Neuronal stem cell (in vitro differentiated cells): ENCODE measurements around the gene LIG4.

Experiments used
- DNase-seq: peaks from one replicate; pipeline ENCODE4 v3.0.0-alpha.2; 2013; ENCODE audit warnings: low spot score
- H2AFZ ChIP-seq: one replicate; pipeline ENCODE4 v1.6.1; 2013; ENCODE audit warnings: mild to moderate bottlenecking, low read length, inconsistent platforms
- H2AK5ac ChIP-seq: 2 replicates; pipeline ENCODE4 v1.6.1; 2013; ENCODE audit warnings: low read depth, mild to moderate bottlenecking, inconsistent platforms, low read length, moderate library complexity, mixed read lengths
- H2BK120ac ChIP-seq: 2 replicates; pipeline ENCODE4 v1.6.1; 2013; ENCODE audit warnings: low read depth, mild to moderate bottlenecking, inconsistent platforms, low read length, moderate library complexity, mixed read lengths
- H2BK12ac ChIP-seq: one replicate; pipeline ENCODE4 v1.6.1; 2013; ENCODE audit warnings: low read length, inconsistent platforms
- H2BK15ac ChIP-seq: 2 replicates; pipeline ENCODE4 v1.6.1; 2013; ENCODE audit warnings: mild to moderate bottlenecking, low read length, inconsistent platforms, mixed read lengths
- H2BK5ac ChIP-seq: one replicate; pipeline ENCODE4 v1.6.1; 2013; ENCODE audit warnings: inconsistent platforms, mild to moderate bottlenecking, low read length, moderate library complexity
- H3K14ac ChIP-seq: one replicate; pipeline ENCODE4 v1.6.1; 2013; ENCODE audit warnings: low read length, inconsistent platforms
- H3K18ac ChIP-seq: 2 replicates; pipeline ENCODE4 v1.6.1; 2013; ENCODE audit warnings: low read length, inconsistent platforms
- H3K23ac ChIP-seq: 2 replicates; pipeline ENCODE4 v1.6.1; 2013; ENCODE audit warnings: low read depth, mild to moderate bottlenecking, mixed read lengths, low read length, inconsistent platforms; ENCODE audit not compliant: poor library complexity
- H3K27ac ChIP-seq: replicated peaks from 3 replicates; pipeline ENCODE4 v1.5.1; 2013; ENCODE audit warnings: low read length, inconsistent platforms
- H3K27me3 ChIP-seq, 3 experiments: 2 replicates each; pipeline ENCODE4 v1.6.1; 2013; ENCODE audit warnings: low read length in 3 of 3, mild to moderate bottlenecking in 2 of 3, inconsistent platforms in 1 of 3, low read depth in 1 of 3, mixed read lengths in 1 of 3, moderate library complexity in 1 of 3; ENCODE audit not compliant: control insufficient read depth in 3 of 3, insufficient read depth in 3 of 3
- H3K36me3 ChIP-seq, 2 donors: replicated peaks in 1 of 2; 2 replicates each; pipeline ENCODE4 v1.6.1; 2013; ENCODE audit warnings: low read length in 2 of 2; ENCODE audit not compliant: control insufficient read depth in 2 of 2, insufficient read depth in 2 of 2
- H3K4ac ChIP-seq: 2 replicates; pipeline ENCODE4 v1.6.1; 2013; ENCODE audit warnings: inconsistent platforms, mild to moderate bottlenecking, low read length, moderate library complexity
- H3K4me1 ChIP-seq, 2 donors: 1 replicate in 1 of 2; 2 replicates in 1 of 2; pipeline ENCODE4 v1.6.1; 2013; ENCODE audit warnings: low read length in 2 of 2, low read depth in 1 of 2; ENCODE audit not compliant: control insufficient read depth in 2 of 2, insufficient read depth in 1 of 2
- H3K4me2 ChIP-seq: one replicate; pipeline ENCODE4 v1.6.1; 2013; ENCODE audit warnings: mild to moderate bottlenecking, low read length, inconsistent platforms; ENCODE audit not compliant: insufficient read depth, poor library complexity, severe bottlenecking
- H3K4me3 ChIP-seq, 2 donors: 2 replicates each; pipeline ENCODE4 v1.5.1; 2013; ENCODE audit warnings: low read length in 2 of 2, mild to moderate bottlenecking in 2 of 2, inconsistent platforms in 1 of 2, moderate library complexity in 1 of 2
- H3K79me1 ChIP-seq: one replicate; pipeline ENCODE4 v1.6.1; 2013; ENCODE audit warnings: low read depth, mild to moderate bottlenecking, inconsistent platforms, low read length, moderate library complexity
- H3K9ac ChIP-seq: one replicate; pipeline ENCODE4 v1.6.1; 2013; ENCODE audit warnings: mild to moderate bottlenecking, low read depth, low read length, inconsistent platforms; ENCODE audit not compliant: poor library complexity
- H3K9me3 ChIP-seq, 2 donors: replicated peaks in 1 of 2; 2 replicates each; pipeline versions ENCODE3 to v1.6.1; 2013; ENCODE audit warnings: low read length in 2 of 2, mild to moderate bottlenecking in 2 of 2, inconsistent platforms in 1 of 2, low read depth in 1 of 2, mixed read lengths in 1 of 2, moderate library complexity in 1 of 2; ENCODE audit not compliant: control insufficient read depth in 2 of 2, insufficient read depth in 1 of 2
- H4K8ac ChIP-seq: one replicate; pipeline ENCODE4 v1.6.1; 2013; ENCODE audit warnings: low read depth, mild to moderate bottlenecking, inconsistent platforms, low read length, moderate library complexity
- H4K91ac ChIP-seq: one replicate; pipeline ENCODE4 v1.6.1; 2013; ENCODE audit warnings: low read length, low read depth, mild to moderate bottlenecking, inconsistent platforms; ENCODE audit not compliant: poor library complexity
- WGBS, 2 donors: extraction: QIAGEN DNeasy Blood & Tissue Kit; methylation state at CpG; one replicate each; pipeline ENCODE4 v1.1.7; 2013; ENCODE audit warnings: missing lambda C conversion rate in 2 of 2, mixed read lengths in 1 of 2; ENCODE audit not compliant: insufficient read length in 2 of 2, insufficient replicate concordance in 1 of 2; ENCODE audit errors: extremely low coverage in 2 of 2; 5-methylcytosine and 5-hydroxymethylcytosine counted together

Gene LIG4

DNA sequence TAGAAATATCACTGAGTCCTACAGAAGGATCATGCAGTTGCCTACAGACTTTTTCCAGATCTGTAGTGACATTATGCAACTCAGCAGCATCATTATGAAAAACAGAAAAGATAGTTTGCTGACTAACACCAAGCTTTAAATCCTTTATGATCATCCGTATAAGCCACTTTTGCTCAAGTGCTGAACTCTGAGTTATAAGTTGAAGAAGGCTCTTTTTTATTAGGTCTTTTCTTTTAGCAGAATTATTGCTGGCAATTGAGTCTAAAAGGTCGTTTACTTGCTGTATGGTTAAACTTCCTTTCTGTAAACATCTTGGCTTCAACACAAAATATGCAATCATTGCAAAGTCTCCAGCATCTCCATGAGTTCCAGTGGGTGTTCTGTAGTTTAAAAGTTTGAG is 4.8 kb downstream of the LIG4 start:
- no peak overlapping the region for H2BK120ac ChIP-seq
- no peak overlapping the region for H3K23ac ChIP-seq
- peaks cover under 1 to 3% of the 10 kb centered on the region in 2 donors for H3K4me1 ChIP-seq
- H3K27me3 ChIP-seq: no peaks in the 10 kb centered on the region
- H3K4me2 ChIP-seq: no peak overlapping the region
- no peaks in the 10 kb centered on the region for H3K9me3 ChIP-seq
- H3K4me3 ChIP-seq: no peak overlapping the region
- WGBS, 2 donors: no CpG with 5 or more reads among the region's 2 CpGs
- no peak overlapping the region for H2AK5ac ChIP-seq
- H2BK5ac ChIP-seq: no peak overlapping the region
- H3K18ac ChIP-seq: no peak overlapping the region
- no peak overlapping the region for H3K27ac ChIP-seq
- H3K79me1 ChIP-seq: no peaks in the 10 kb centered on the region
- no peak for DNase-seq
- H2BK12ac ChIP-seq: no peak overlapping the region
- no peak overlapping the region for H3K4ac ChIP-seq
- H2BK15ac ChIP-seq: no peak overlapping the region
- H4K8ac ChIP-seq: no peak overlapping the region
- H2AFZ ChIP-seq: no peak overlapping the region
- no peak overlapping the region for H3K9ac ChIP-seq
- no peak overlapping the region for H3K14ac ChIP-seq
- H4K91ac ChIP-seq: no peak overlapping the region
- peaks cover 5 to 27% of the 10 kb centered on the region in 2 donors for H3K36me3 ChIP-seq

DNA sequence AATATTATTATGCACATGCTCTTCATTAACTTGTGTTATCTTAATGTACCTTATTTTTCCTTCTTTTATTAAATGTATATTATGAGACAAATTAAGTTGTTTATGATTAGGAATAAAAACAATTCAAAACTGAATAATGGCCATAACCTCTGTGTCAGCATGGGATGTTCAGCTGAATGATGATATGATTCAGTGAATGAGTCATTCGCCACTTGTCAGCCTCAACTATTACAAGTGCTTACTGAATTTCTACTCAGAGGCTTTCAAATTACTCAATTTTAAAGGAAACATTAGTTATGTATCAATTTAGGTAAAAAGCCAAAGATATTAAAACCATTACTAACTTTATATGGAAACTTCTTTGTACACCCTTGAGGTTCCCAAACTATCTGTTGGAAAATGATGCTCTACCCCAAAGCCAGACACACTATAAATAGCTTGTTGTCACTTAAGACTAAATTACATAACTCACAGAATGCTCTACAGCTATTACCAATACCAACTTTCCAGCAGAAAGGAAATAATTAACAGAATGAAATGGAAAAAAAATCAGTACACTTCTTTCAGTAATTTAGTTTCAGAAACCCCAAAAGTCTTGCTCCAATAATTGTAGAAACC is 14.4 kb downstream of the LIG4 start:
- Histone ChIP-seq H3K4me3 (no peak overlapping the region), H3K4me1 (peaks cover 0 to 5% of the 10 kb centered on the region in 2 donors), H2BK5ac (no peak overlapping the region), H3K4me2 (no peak overlapping the region), H2BK15ac (no peak overlapping the region), H3K23ac (no peak overlapping the region), H3K27ac (no peak overlapping the region), H4K8ac (no peak overlapping the region), H3K36me3 (no peaks in the 10 kb centered on the region), H3K14ac (no peak overlapping the region), H2AFZ (no peak overlapping the region), H4K91ac (no peak overlapping the region), H2AK5ac (no peak overlapping the region), H3K9me3 (no peaks in the 10 kb centered on the region), H3K9ac (no peak overlapping the region), H3K27me3 (no peaks in the 10 kb centered on the region), H3K18ac (no peak overlapping the region), H3K79me1 (no peaks in the 10 kb centered on the region), H2BK12ac (no peak overlapping the region), H2BK120ac (no peak overlapping the region), H3K4ac (no peak overlapping the region)
- DNase-seq: no peak
- no CpG with 5 or more reads among the region's 1 CpG for WGBS, 2 donors

- H3K27ac ChIP-seq: no peak overlapping the region
- H4K91ac ChIP-seq: no peak overlapping the region
- no peak overlapping the region for H2AK5ac ChIP-seq
- H3K27me3 ChIP-seq: no peaks in the 10 kb centered on the region
- no peak overlapping the region for H2BK5ac ChIP-seq
- no peak overlapping the region for H3K4ac ChIP-seq
- no peak for DNase-seq
- no peaks in the 10 kb centered on the region for H3K79me1 ChIP-seq
- H3K36me3 ChIP-seq: no peaks in the 10 kb centered on the region
- peaks cover 0 to 5% of the 10 kb centered on the region in 2 donors for H3K4me1 ChIP-seq
- H3K18ac ChIP-seq: no peak overlapping the region
- no peak overlapping the region for H2BK120ac ChIP-seq
- no peak overlapping the region for H3K23ac ChIP-seq
- no peak overlapping the region for H3K4me2 ChIP-seq
- no peak overlapping the region for H4K8ac ChIP-seq
- no peak overlapping the region for H3K14ac ChIP-seq
- H2BK12ac ChIP-seq: no peak overlapping the region
- no peak overlapping the region for H3K4me3 ChIP-seq
- H2BK15ac ChIP-seq: no peak overlapping the region
- WGBS, 2 donors: no CpG with 5 or more reads among the region's 5 CpGs
- H3K9ac ChIP-seq: no peak overlapping the region
- no peak overlapping the region for H2AFZ ChIP-seq
- H3K9me3 ChIP-seq: no peaks in the 10 kb centered on the region
Measured at GRCh38 chr13:108195861-108196260, 19.5 kb downstream of the LIG4 start.

GRCh38 chr13:108195146-108195545 is 20.2 kb downstream of the LIG4 start:
- H2BK120ac ChIP-seq: no peak overlapping the region
- no peak overlapping the region for H3K23ac ChIP-seq
- no peak overlapping the region for H2BK12ac ChIP-seq
- H3K9me3 ChIP-seq: no peaks in the 10 kb centered on the region
- H3K4me2 ChIP-seq: no peak overlapping the region
- H3K36me3 ChIP-seq: no peaks in the 10 kb centered on the region
- no peak overlapping the region for H4K91ac ChIP-seq
- no peak overlapping the region for H3K14ac ChIP-seq
- H4K8ac ChIP-seq: no peak overlapping the region
- no peak overlapping the region for H2AFZ ChIP-seq
- H3K27me3 ChIP-seq: no peaks in the 10 kb centered on the region
- H3K27ac ChIP-seq: no peak overlapping the region
- no CpG with 5 or more reads among the region's 1 CpG for WGBS, 2 donors
- H2BK15ac ChIP-seq: no peak overlapping the region
- H3K4me3 ChIP-seq: no peak overlapping the region
- H2AK5ac ChIP-seq: no peak overlapping the region
- no peaks in the 10 kb centered on the region for H3K79me1 ChIP-seq
- H2BK5ac ChIP-seq: no peak overlapping the region
- H3K4me1 ChIP-seq: peaks cover 0 to 5% of the 10 kb centered on the region in 2 donors
- no peak overlapping the region for H3K4ac ChIP-seq
- peak overlapping the region; percentile 0 for H3K9ac ChIP-seq
- DNase-seq: no peak
- H3K18ac ChIP-seq: peak overlapping the region; percentile 25
